Calu3 (cell line): ENCODE measurements around the gene KMT2C. TPM values are rescaled to one million over a fixed set of nuclear protein-coding genes. Genes with fewer than 3 reads are reported as not detected.

Source experiments
- BruUV-seq: library from RNA; stranded (reverse); fragments of 400-500 nt; replicated peaks from 2 replicates; lab custom pipeline; 2021; lab: Mats Ljungman, UMichigan
- CTCF ChIA-PET: fragments of 300-600 bp; sonication (Branson Sonifier 250); formaldehyde crosslinking; loops from one replicate; lab custom pipeline; 2022; ENCODE audit warnings: antibody characterized with exemption; lab: Charles Lee
- DNase-seq: peaks from one replicate; pipeline ENCODE4 v3.0.0; 2022
- H3K27ac Mint-ChIP-seq: one replicate; pipeline ENCODE4 v1.8.0; 2022; ENCODE audit warnings: mixed read lengths; ENCODE audit not compliant: unreplicated experiment
- H3K27me3 Mint-ChIP-seq: one replicate; pipeline ENCODE4 v1.8.0; 2022; ENCODE audit warnings: mixed read lengths; ENCODE audit not compliant: unreplicated experiment
- H3K36me3 Mint-ChIP-seq: one replicate; pipeline ENCODE4 v1.8.0; 2022; ENCODE audit warnings: mild to moderate bottlenecking, moderate library complexity, mixed read lengths; ENCODE audit not compliant: insufficient read depth, unreplicated experiment
- H3K4me1 Mint-ChIP-seq: one replicate; pipeline ENCODE4 v1.8.0; 2022; ENCODE audit warnings: mild to moderate bottlenecking, low read depth, mixed read lengths; ENCODE audit not compliant: unreplicated experiment
- H3K4me3 Mint-ChIP-seq: one replicate; pipeline ENCODE4 v1.8.0; 2022; ENCODE audit warnings: mild to moderate bottlenecking, low read depth, moderate library complexity, mixed read lengths; ENCODE audit not compliant: unreplicated experiment
- H3K9me3 Mint-ChIP-seq: one replicate; pipeline ENCODE4 v1.8.0; 2022; ENCODE audit warnings: low read depth, mixed read lengths; ENCODE audit not compliant: unreplicated experiment
- intact Hi-C: fragments of 100-400 bp; cut with micrococcal nuclease; formaldehyde crosslinking; loops from one replicate; pipeline ENCODE4 v1.10.0; 2022; ENCODE audit not compliant: unreplicated experiment
- total RNA-seq: library from RNA; stranded (reverse); gene quantifications from 2 replicates; pipeline ENCODE4 v1.2.3, GENCODE V29; 2022
- TF ChIP-seq, protein P1 (sequence below): fragments of 200-600 bp; IDR thresholded peaks from one replicate; pipeline ENCODE4 v1.8.0; 2022; ENCODE audit warnings: antibody characterized with exemption; ENCODE audit not compliant: unreplicated experiment

The KMT2C gene
- total RNA-seq, 1 experiment from 2014 or later: 73.4 TPM

DNA sequence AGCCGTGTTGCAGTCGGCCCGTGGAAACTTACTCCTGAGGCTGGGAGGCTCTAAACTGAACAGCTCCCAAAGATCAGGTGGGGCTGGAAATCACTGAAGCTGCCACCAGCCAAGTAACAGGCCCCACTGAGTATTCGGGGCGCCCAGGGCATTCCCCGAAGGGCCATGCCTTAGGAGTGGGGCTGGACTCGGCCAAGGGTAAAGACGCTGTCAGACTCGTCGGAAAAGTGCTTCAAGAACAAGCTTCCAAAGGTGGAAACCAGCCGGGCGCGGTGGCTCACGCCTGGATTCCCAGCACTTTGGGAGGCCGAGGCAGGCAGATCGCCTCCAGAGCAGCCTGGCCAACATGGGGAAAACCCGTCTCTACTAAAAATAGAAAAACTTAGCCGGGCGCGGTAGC, 307.6 kb downstream of the KMT2C start:
- intact Hi-C loops: no loop called here
- Mint-ChIP-seq H3K4me3 (no peak overlapping the region), H3K27ac (no peak overlapping the region), H3K27me3 (no peaks in the 10 kb centered on the region), H3K36me3 (peaks cover 40% of the 10 kb centered on the region), H3K4me1 (no peaks in the 10 kb centered on the region), H3K9me3 (peaks cover 8% of the 10 kb centered on the region)
- DNase-seq: no peak
- CTCF ChIA-PET: interaction anchor here (0.6 kb wide), 1 partner anchor 71 kb away, joined by 4 read pairs; no protein-coding TSS in a partner anchor
- TF ChIP-seq, protein P1, sequence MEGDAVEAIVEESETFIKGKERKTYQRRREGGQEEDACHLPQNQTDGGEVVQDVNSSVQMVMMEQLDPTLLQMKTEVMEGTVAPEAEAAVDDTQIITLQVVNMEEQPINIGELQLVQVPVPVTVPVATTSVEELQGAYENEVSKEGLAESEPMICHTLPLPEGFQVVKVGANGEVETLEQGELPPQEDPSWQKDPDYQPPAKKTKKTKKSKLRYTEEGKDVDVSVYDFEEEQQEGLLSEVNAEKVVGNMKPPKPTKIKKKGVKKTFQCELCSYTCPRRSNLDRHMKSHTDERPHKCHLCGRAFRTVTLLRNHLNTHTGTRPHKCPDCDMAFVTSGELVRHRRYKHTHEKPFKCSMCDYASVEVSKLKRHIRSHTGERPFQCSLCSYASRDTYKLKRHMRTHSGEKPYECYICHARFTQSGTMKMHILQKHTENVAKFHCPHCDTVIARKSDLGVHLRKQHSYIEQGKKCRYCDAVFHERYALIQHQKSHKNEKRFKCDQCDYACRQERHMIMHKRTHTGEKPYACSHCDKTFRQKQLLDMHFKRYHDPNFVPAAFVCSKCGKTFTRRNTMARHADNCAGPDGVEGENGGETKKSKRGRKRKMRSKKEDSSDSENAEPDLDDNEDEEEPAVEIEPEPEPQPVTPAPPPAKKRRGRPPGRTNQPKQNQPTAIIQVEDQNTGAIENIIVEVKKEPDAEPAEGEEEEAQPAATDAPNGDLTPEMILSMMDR: no peak
- no TSS peak for BruUV-seq

DNA sequence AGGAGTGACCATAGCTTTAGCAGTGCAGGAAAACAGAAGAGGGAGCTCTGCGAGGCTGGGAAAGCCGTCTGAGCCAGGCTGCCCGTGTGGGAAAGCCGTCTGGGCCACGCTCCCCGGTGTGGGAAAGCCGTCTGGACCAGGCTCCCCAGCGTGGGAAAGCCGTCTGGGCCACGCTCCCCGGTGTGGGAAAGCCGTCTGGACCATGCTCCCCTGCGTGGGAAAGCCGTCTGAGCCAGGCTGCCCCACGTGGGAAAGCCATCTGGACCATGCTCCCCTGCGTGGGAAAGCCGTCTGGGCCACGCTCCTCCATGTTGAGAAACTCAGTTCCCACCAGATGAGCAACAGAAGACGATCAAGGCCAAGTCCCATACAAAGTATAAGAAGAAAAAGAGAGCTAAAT, 308.6 kb downstream of the KMT2C start:
- CTCF ChIA-PET: no interaction called here
- H3K4me3 Mint-ChIP-seq: no peak overlapping the region
- H3K4me1 Mint-ChIP-seq: no peaks in the 10 kb centered on the region
- H3K27ac Mint-ChIP-seq: no peak overlapping the region
- no TSS peak for BruUV-seq
- intact Hi-C loops: no loop called here
- peaks cover 42% of the 10 kb centered on the region for H3K36me3 Mint-ChIP-seq
- peaks cover 8% of the 10 kb centered on the region for H3K9me3 Mint-ChIP-seq
- no peaks in the 10 kb centered on the region for H3K27me3 Mint-ChIP-seq
- DNase-seq: no peak
- TF ChIP-seq, protein P1: no peak

DNA sequence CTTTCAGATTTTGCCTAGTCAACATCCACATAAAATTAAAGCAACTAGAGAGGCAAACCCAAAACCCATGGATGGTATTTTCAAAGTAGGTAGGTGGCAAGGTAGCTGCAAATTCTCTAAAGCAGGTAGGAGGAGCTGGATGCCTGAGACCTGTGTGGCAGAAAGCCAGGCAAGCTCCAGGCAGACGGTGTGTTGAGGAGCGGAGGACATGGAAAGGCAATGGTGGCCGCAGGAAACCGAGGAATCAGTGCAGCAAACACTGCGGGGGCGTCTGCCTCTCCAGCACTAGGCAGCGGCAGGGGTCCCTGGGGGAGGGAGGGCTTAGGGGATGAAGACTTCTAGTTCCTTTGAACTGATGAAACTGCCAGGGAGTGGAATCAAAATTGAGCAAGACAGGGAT, 309.1 kb downstream of the KMT2C start:
- intact Hi-C loops: no loop called here
- Mint-ChIP-seq H3K4me3 (no peak overlapping the region), H3K4me1 (no peaks in the 10 kb centered on the region), H3K9me3 (peaks cover 8% of the 10 kb centered on the region), H3K36me3 (peaks cover 43% of the 10 kb centered on the region), H3K27ac (no peak overlapping the region), H3K27me3 (no peaks in the 10 kb centered on the region)
- CTCF ChIA-PET: interaction anchor here (0.7 kb wide), 1 partner anchor 33 kb away, joined by 4 read pairs; no protein-coding TSS in a partner anchor
- no TSS peak for BruUV-seq
- DNase-seq: no peak
- TF ChIP-seq, protein P1: no peak

DNA sequence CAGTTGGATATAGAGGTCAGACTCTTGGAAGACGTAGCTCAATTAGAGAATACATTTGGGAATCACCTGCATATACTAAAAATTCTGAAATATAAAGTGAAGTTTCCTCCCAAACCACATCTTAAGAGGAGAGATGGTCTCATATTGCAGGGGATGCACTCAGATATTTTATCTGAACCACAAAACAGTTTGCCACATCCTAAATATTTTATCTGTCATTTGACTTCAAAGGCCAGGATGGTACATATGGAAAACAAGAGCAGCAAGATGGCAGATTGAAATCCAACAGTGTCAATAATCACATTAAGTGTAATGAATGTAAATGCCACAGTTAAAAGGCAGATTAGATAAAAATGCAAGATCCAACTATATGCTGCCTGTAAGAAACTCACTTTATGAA, 313.3 kb downstream of the KMT2C start:
- TF ChIP-seq, protein P1: no peak

More for the DNA sequence above, 313.3 kb downstream of the KMT2C start:
- BruUV-seq: no TSS peak
- H3K4me3 Mint-ChIP-seq: no peak overlapping the region
- no peaks in the 10 kb centered on the region for H3K4me1 Mint-ChIP-seq
- no peak for DNase-seq
- CTCF ChIA-PET: no interaction called here
- no peak overlapping the region for H3K27ac Mint-ChIP-seq
- no peaks in the 10 kb centered on the region for H3K27me3 Mint-ChIP-seq
- peaks cover 8% of the 10 kb centered on the region for H3K9me3 Mint-ChIP-seq
- H3K36me3 Mint-ChIP-seq: peaks cover 51% of the 10 kb centered on the region
- intact Hi-C loops: no loop called here
